Measurements from ENCODE around the gene ERG.

The ERG gene
- total RNA-seq = 0 to 4.6 (median 0) reads per million in 17 experiments

DNA sequence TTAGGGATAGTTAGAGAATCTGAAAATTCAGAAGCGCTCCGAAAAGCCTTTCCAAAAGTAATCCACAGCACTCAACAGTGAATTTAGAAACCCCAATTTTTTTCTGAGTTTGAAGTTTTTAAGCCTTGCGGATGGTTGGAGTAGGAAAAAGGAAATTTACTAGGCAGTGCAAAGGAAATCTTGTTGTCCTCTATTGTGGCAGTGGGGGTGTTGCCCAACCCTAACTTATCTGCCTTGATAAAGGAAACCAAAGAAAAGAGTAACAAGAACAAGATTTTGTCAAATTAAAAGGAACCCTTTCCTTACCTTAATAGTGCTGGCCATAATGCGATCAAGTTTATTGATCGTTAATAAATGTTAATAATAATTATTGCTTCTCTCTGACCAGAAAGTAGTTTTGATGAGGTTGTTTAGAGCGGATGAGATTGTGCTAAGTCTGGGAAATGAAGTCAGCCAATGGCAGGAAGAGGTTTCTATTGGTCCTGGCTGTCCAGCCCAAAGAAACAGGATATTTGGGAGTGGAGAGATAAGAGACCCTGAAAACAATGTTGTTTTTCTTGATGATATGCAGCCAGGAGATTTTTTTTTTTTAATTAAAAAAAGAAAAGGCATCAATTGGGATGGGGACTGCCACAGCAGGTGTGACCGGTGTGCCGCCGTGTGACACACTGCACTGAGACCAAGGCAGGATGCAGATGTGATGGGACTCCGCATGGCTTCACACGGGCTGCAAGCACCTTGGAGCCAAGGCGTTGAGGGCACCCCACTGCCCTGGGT is at the start of gene ERG:
ERG (minus strand) TSS at position 421 of the 777 bp plus-strand sequence; CDS start at position 324, 97 bp downstream.
- no peak for DNase-seq

GRCh38 chr21:38544661-38545060 is 46.4 kb upstream of the ERG start:
- no peak for DNase-seq

GRCh38 chr21:38542263-38542662 is 44.0 kb upstream of the ERG start:
- DNase-seq = no peak

- no peak for DNase-seq
Observed at GRCh38 chr21:38538353-38538752, 40.1 kb upstream of the ERG start.

GRCh38 chr21:38534591-38534990 is 36.3 kb upstream of the ERG start:
- DNase-seq = no peak

- DNase-seq = no peak
Observed at GRCh38 chr21:38533887-38534286, 35.6 kb upstream of the ERG start.

GRCh38 chr21:38531591-38531990 is 33.3 kb upstream of the ERG start:
- no peak for DNase-seq

- DNase-seq = no peak
Observed at GRCh38 chr21:38531039-38531541, 32.8 kb upstream of the ERG start.

GRCh38 chr21:38527737-38528136 is 29.5 kb upstream of the ERG start:
- no peak for DNase-seq

- DNase-seq = no peak
Observed at GRCh38 chr21:38525454-38525853, 27.2 kb upstream of the ERG start.

GRCh38 chr21:38524168-38525153 is 26.2 kb upstream of the ERG start:
- DNase-seq = no peak

DNA sequence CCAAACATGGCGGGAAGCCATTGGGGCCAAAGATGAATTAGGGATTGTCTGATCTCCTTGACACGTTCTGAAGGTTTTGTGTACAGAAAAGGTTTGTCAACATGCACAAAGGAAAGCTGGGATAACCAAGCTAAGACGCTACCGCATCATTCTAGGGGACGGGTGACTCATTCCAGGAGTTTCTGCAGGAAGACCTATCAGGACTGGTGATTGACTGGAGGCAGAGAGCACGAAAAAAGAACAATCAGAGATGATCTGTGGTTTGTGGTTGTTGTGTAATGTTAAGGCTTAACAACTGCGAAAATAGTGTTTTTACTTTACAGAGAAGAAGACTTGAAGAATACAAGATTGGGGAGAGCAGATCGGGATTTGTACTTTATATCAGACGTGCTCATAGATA is 22.2 kb upstream of the ERG start:
- no peak for DNase-seq

DNA sequence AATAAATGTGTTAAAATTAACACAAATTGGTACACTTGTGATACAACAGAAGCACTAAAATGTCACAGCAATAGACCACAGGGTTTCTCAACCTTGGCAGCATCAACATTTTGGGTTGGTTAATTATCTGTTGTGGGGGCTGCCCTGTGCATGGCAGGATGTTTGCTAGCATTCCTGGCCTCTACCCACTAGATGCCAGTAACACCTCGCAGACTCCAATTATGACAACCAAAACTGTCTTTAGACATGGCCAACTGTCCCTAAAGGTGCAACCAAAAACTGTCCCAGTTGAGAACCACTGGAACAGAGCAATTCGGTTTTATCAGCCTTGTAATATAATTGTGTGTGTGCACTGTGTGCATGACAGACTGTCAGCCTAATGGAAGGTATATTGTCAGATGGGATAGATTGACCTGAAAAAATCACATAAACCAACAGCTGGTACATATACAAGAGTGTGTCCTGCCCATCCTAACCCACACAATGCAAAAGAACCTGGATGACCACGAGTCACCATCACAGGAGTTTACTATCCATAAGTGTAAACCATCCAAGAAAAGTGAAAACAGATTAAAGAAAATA is 13.5 kb upstream of the ERG start:
- DNase-seq = no peak

- no peak for DNase-seq
Observed at GRCh38 chr21:38511198-38511597, 12.9 kb upstream of the ERG start.

GRCh38 chr21:38507374-38507942 is 9.2 kb upstream of the ERG start:
- DNase-seq = no peak

- peak; percentile 39 to 68 (median 58) for DNase-seq
Observed at GRCh38 chr21:38506661-38507281, 8.5 kb upstream of the ERG start.

DNA sequence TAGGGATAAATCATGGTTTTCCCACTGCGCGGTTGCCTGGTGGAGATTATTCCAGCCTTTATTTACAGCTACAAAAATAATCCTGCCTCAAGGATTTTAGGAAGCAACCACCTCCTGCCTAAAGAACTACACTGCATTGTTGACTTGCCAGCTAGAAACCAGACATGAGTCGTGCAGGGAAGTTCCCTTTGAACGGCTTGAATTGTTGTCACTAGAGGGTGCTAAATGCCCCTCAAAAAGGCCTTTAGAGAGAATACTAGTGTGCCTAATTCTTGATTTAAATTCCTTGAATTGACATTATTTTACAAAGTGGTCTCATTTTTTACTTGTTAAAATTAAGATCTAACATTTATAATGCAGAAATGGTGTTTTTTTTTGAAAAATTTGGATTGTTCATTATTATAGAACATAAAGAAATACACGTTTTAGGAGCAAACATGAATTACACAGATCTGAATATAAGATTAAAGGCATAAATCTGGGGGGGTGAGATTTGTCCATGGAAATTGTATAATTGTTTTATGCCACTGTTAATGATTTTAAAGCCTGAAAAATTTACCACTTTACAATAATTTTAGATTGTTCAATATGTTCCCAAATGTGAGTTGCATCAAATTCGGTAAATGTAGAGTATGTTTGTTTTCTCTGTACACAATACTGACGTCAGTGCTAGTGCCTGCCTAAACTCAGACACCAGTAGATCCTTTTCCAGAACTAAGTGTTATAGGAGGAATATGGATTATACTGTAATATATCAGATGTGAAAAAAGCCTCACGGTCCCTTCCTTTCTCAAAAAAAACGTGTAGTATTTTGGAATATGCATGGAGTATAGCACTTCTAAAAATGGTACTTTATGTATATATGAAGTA is 7.6 kb upstream of the ERG start:
- peak; percentile 70 to 86 (median 76) for DNase-seq

- peak in 2 of 4 experiments; percentile 41 to 68 for DNase-seq
Observed at GRCh38 chr21:38504066-38504465, 5.8 kb upstream of the ERG start.

DNA sequence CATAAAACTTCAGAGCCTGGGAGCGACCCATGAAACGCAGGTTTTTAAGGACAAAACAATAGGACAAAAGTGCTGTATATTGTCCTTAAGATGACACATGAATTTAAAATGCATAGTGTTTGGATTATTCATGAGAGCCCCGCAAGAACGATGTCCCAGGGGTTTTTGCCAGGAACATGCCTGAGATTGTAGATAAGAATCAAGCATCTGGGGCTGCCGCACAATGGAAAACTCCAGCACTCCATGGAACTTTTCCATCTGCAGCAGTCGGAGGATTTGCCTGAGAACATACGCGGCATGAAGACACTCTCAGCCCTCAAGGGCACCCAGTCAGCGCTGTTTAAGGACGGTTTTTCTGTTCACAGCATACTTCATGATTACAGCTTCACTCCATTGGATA is 5.3 kb upstream of the ERG start:
- DNase-seq = no peak

- DNase-seq = no peak
Observed at GRCh38 chr21:38500073-38500472, 1.8 kb upstream of the ERG start.

DNA sequence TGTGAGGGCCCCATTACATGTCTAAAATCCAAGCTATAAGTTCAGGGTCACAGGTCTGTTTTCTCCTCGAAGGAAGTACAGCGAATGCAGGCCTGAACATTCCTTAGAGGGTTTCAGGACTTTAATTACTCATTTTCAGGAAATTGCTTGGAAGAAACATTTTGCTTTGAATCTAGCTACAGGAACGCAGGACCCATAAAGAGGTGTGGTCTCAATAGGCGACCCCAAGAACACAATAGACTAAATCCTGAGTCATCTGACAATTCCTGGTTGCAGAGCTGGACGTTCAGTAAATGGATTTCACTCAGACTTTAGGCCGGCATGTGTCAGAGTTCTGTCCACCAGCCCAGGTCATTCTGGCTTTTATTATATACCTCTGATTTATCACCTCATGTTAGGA is 1.0 kb upstream of the ERG start:
- DNase-seq = no peak

All from suppressor macrophage (primary cell).